Esophagus squamous epithelium (tissue), 4 donors: ENCODE results near the gene IQSEC3.

Source experiments
- POLR2A ChIP-seq, 4 donors: fragments of 450-650 bp; IDR thresholded peaks; one replicate each; pipeline ENCODE4 v1.6.1; 2017; ENCODE audit warnings: antibody characterized with exemption in 4 of 4, mild to moderate bottlenecking in 4 of 4, moderate library complexity in 3 of 4
- TF ChIP-seq, protein P1 (sequence below), 6 experiments: fragments of 450-650 bp in 4 of 6; fragments of 200-600 bp in 2 of 6; sonication (generic) in 2 of 6; IDR thresholded peaks; one replicate each; pipeline ENCODE4 v1.5.1; 2016 to 2019; ENCODE audit warnings: antibody characterized with exemption in 6 of 6, mild to moderate bottlenecking in 4 of 6, moderate library complexity in 4 of 6

DNA sequence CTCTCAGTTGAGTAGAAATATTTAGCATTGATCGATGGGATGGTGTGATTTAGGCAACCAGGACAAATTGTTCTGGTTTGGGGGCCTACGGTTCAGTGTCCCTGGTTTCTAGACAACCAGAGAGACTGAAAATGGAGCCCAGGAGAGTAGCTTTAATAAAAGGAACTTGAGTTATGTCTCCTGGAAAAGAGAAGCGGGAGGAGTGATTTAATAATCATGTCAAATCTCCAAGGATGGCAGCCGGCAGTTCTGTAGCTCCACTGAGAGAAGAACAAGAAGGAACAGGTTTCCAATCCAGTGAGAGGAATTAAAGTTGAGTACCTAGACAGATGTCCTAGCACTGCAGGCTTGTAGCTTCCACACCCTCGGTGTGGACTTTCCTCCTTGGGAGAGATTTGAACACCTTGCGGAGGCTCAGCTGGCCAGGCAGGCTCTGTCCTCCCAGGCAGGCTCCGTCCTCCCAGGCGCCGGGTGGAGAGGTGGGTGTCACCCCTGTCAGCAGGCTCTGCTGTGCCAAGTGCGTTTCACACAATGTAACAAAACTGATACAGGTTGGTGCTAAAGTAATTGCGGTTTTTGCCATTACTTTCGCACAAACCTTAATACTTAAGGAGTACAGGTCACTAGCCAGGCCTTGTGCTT is 101.5 kb downstream of the IQSEC3 start:
- TF ChIP-seq, protein P1, sequence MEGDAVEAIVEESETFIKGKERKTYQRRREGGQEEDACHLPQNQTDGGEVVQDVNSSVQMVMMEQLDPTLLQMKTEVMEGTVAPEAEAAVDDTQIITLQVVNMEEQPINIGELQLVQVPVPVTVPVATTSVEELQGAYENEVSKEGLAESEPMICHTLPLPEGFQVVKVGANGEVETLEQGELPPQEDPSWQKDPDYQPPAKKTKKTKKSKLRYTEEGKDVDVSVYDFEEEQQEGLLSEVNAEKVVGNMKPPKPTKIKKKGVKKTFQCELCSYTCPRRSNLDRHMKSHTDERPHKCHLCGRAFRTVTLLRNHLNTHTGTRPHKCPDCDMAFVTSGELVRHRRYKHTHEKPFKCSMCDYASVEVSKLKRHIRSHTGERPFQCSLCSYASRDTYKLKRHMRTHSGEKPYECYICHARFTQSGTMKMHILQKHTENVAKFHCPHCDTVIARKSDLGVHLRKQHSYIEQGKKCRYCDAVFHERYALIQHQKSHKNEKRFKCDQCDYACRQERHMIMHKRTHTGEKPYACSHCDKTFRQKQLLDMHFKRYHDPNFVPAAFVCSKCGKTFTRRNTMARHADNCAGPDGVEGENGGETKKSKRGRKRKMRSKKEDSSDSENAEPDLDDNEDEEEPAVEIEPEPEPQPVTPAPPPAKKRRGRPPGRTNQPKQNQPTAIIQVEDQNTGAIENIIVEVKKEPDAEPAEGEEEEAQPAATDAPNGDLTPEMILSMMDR (IDR thresholded peaks at IDR 0.05), result no peak
- TF ChIP-seq POLR2A (IDR thresholded peaks at IDR 0.05), result no peak
